Stimulated activated CD4-positive, alpha-beta T cell treated with anti-CD3 and anti-CD28 coated beads, Interleukin-2, amount 100 ng/mL, for 48 hours (primary cell): ENCODE measurements around the gene TCN2.
"Not testable (repeated sequence)": the region's sequence is repeated elsewhere in the genome, so short reads cannot be mapped to it uniquely, and the experiment has no call there.

Experiments
- DNase-seq, 2 donors: peaks; one replicate each; pipeline ENCODE4 v3.0.0-alpha.2; 2020

The TCN2 gene

DNA sequence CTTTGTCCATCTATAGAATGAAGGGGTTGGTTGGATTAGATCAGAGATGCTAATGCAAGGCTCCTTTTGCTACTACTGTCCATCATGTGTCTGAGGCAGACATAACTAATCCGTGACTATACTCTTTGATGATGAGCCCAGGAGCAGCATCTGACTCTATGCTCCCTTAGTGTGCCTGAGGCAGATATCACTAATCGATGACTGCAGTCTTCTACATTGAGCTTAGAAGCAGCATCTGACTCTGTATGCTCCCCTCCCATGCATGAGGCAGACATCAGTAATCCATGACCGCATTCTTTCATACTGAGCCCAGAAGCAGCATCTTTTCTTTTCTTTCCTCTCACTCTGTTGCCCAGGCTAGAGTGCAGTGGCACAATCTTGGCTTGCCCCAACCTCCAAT lies 4.2 kb downstream of the TCN2 start:
- no peak for DNase-seq

DNA sequence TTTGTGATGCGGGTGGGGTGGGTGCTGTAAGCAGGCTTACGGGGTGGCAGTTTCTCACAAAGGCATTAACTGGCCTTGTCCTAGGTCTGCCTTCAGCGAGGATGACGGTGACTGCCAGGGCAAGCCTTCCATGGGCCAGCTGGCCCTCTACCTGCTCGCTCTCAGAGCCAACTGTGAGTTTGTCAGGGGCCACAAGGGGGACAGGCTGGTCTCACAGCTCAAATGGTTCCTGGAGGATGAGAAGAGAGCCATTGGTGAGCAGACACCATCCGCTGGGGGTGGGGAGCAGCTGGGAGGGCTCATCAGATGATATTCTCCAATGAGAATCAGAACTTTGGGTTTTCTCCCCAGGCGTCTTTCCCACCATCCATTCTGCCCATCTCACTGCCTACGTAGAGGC lies 5.8 kb downstream of the TCN2 start:
- DNase-seq: no peak

GRCh38 chr22:30614268-30614667 lies 7.3 kb downstream of the TCN2 start:
- no peak for DNase-seq

GRCh38 chr22:30614879-30615278 lies 7.9 kb downstream of the TCN2 start:
- no peak for DNase-seq

DNA sequence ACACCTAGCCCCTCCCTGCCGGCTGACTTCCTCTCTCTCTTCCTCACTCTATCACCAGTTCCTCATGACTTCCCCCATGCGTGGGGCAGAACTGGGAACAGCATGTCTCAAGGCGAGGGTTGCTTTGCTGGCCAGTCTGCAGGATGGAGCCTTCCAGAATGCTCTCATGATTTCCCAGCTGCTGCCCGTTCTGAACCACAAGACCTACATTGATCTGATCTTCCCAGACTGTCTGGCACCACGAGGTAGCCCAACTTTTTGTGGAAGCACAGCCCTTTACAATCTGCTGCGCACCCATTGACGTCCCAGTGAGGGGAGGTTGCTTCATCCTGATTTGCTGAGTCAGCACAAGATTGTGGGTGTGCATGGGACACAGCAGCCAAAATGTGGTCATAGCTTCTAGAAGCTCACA lies 8.6 kb downstream of the TCN2 start:
- no peak for DNase-seq

DNA sequence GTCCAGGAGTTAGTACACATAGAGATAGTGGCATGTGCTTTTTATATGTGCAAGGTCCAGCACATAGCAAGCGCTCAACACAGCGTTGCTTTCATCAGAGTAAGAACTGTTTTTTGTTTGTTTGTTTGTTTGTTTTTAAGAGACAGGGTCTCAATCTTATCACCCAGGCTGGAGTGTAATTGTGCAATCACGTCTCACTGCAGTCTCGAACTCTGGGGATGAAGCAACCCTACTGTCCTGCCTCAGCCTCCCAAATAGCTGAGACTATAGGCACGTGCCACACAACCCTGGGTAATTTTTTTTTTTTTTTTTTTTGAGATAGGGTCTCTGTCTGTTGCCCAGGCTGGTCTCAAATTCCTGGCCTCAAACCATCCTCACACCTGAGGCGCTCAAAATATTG lies 10.8 kb downstream of the TCN2 start:
- no peak for DNase-seq

DNA sequence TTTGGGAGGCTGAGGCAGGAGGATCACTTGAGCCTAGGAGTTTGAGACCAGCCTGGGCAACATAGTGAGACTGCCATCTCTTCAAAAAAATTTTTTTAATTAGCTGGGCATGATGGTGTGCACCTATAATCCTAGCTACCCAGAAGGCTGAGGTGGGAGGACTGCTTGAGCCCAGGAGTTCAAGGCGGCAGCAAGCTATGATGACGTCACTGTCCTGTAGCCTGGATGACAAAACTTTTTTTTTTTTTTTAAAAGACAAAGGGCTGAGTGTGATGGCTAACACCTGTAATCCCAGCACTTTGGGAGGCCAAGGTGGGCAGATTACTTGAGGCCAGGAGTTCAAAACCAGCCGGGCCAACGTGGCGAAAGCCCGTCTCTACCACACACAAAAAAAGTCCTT lies 12.9 kb downstream of the TCN2 start:
- not testable (repeated sequence) for DNase-seq

DNA sequence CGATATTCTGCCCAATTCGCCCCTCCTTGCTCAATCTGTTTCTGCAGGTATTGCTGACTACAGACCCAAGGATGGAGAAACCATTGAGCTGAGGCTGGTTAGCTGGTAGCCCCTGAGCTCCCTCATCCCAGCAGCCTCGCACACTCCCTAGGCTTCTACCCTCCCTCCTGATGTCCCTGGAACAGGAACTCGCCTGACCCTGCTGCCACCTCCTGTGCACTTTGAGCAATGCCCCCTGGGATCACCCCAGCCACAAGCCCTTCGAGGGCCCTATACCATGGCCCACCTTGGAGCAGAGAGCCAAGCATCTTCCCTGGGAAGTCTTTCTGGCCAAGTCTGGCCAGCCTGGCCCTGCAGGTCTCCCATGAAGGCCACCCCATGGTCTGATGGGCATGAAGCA lies 19.4 kb downstream of the TCN2 start:
- no peak for DNase-seq

DNA sequence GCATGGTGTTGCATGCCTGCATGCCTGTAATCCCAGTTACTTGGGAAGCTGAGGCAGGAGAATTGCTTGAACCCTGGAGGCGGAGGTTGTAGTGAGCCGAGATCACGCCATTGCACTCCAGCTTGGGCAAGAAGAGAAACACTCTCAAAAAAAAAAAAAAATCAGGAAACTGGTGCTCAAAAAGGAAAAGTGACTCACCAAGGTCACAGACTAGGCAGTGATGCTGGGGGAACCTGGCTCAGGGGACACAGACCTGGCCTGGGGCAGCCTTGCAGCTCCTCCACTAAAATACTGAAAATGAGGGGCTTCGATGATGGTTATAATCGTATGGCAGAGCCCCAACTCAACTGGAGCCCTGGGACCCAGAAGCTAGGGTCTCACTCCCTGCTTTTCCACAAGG lies 20.5 kb downstream of the TCN2 start:
- no peak for DNase-seq

DNA sequence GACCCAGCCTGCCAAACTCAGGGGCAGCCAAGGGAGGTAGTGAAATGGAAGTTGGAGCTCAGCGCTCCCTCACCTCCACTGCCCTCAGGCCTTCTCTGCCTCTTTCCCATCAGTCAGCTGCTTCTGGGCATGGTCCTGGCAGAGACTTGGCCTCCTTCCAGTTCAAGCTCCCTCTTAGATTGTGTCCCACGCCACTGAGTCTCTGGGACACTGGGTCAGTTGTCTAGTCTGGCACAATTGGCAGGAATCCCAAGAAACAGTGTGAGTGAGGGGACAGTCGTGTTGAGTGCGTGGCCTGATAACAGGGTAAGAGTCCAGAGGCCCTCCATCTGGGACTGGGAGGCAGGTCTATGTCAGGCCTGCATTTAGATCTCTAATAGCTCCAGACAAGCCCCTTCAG lies 21.5 kb downstream of the TCN2 start:
- no peak for DNase-seq

DNA sequence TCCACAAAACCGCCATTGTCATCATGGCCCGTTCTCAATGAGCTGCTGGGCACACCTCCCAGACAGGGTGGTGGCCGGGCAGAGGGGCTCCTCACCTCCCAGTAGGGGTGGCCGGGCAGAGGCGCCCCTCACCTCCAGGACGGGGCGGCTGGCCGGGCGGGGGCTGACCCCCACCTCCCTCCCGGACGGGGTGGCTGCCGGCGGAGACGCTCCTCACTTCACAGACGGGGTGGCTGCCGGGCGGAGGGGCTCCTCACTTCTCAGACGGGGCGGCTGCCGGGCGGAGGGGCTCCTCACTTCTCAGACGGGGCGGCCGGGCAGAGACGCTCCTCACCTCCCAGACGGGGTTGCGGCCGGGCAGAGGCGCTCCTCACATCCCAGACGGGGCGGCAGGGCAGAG lies 24.5 kb downstream of the TCN2 start:
- not testable (repeated sequence) for DNase-seq

DNA sequence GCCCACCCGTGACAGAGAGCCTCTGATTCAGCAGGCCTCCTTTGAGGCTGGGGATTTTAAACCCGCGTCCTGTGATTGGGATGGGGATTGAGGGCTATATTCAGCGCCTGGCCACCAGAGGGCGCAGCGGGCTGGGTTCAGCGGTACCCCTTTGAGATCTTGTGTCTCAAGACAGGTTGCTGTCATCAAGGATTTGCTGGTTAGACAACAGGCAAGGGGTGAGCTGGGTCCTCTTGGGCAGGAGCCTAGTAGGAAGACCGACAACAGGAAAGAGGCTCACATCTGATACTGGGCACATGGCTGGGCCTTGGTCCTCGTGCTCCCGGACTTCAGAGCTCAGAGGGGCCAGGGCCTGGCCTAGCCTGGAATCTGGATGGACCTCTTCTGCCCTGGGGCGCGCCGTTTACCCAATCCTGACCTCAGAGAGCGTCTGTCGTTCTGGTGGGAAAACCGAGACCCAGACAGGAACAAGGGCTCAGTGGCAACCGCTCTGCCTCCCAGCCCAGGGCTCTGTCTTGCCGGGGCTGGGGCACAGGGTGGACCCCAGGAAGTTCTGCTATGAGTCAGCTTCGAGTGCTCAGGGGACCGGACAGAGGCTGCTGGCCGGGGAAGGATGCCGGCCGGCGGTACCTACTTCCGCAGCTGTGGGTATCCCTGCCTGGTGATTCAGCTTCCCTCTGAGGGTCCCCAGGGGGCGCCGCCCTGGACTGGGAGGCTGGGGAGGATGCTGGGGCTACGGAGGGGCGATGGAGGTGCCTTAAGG lies 27.7 kb downstream of the TCN2 start:
- DNase-seq: peak; percentile 88 to 94

DNA sequence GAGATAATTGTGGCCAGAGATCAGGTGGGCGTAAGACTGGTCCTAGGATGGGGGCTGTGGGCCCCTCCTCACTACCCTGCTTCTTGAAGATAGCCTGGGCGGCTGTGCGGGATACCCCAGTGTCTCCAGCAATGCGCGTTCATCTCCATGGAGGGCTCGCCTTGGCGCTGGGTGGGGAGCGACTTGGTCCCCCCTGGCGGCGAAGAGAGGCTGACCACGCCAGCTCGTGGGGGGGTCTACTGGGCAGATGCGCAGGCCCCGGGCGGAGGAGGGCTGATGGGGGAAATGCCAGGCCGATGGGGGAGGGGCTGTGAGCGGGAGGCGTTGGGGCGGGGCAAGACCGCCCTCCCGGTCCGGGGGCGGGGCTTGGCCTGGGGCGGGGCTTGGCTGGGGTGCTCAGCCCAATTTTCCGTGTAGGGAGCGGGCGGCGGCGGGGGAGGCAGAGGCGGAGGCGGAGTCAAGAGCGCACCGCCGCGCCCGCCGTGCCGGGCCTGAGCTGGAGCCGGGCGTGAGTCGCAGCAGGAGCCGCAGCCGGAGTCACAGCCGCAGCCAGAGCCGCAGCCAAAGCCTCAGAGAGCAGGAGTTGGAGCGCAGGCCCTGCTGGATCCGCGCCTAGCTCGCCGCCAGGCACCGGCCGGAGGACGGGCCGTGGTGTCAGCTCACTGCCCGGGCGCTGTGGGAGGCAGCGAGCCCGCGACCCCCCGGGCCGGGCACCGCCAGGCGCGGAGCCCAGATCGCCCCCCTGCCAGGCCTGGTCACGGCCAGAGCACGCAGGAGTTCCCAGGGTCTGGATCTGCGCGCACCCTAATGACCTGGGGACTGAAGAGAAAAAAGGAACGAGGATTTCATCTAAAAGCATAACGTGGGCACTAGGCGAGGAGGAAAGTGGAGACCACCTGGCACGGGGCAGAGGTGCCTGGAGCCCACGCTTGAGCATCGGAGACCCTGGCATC lies 28.6 kb downstream of the TCN2 start, which contains the start of gene SLC35E4:
TSS of gene SLC35E4 (plus strand) at position 509 of the 953 bp plus-strand sequence. CDS start 670 bp downstream, outside the sequence.
- peak; percentile 96 to 99 for DNase-seq

GRCh38 chr22:30636226-30637077 lies 29.5 kb downstream of the TCN2 start:
- DNase-seq: no peak

GRCh38 chr22:30637701-30638114 lies 30.7 kb downstream of the TCN2 start:
- DNase-seq: no peak

DNA sequence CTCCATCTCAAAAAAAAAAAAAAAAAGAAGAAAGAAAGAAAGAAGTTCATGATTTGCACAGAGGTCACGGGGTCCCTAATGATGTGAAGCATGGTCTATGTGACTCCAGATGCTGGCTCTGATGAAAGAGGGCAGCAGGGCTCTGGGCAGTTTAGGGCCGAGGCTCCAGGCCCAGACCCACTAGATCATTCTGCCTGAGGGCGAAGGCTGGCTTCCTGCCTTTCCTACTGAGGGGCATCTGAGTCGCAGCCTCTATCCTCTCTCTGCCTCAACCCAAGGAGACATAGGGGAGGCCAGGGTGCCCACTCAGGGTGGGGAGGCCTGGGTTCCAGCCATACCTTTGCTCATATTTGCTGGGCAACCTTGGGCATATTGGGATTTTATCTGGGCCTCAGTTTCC lies 33.4 kb downstream of the TCN2 start:
- no peak for DNase-seq

DNA sequence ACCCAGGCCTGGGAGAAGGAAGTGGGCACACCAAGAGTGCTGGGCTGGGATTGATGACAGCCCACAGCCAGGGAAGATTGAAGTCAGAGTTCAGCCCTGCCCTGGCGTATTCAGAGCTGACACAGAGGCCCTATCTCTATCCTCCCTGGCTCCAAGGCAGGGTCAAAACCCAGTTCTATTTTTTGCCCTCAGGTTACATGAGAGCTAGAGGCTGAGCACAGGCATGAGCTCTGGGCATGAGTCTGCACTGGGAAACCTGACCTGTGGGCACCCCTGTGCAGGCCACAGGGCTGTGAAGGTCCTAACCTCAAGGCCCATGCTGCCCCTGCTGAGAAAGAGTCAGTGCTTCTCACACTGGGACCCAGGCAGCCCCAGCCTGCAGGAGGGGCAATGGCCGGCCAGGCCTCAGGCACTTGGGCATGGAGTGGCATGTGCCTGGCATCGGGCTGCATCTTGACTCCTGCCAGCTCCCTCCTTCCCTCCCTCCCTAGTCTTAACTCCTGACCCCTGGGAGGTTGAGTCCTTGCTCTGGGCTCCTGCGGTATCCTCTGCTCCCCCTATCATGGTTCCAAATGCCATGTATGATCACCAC lies 34.0 kb downstream of the TCN2 start:
- DNase-seq: no peak

DNA sequence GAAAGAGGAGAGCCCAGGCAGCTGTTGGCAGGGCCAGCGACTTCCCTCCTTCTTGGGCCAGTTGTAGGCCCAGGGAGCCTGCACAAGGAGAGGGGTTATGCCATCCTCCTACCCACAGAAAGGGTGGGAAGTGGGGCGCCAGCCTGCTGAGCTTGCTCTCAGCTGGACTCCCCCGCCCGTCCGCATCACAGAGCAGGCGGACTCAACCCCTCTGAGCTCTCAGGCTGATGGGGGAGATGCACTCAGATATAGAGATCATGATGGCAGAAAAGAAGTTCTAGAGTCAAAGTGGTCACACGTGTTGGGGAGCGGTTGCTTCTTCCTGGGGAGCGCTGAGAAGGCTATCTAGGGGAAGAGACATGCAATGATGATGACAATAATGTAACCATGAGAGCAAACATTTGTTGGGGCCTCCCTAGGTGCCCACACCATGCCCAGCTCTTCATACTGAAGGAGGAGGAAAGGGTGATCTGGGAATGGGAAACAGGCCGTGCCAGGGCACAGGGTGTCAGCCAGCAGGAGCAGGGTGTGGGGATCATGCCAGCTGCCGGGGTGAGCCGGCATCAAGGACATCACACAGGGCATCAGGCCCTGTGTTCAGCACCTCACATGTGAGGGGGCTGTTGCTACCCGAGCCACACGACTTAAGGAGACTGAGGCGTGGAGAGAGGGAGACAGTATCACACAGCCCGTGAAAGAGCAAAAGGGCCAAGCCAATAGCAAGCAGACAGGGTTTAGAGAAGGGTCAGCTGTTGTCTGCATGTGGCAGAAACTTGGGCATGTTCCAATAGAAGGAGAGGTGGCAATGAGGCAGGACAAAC lies 36.3 kb downstream of the TCN2 start:
- DNase-seq: no peak

- DNase-seq: no peak
Measured at GRCh38 chr22:30646518-30647160, 39.7 kb downstream of the TCN2 start.

DNA sequence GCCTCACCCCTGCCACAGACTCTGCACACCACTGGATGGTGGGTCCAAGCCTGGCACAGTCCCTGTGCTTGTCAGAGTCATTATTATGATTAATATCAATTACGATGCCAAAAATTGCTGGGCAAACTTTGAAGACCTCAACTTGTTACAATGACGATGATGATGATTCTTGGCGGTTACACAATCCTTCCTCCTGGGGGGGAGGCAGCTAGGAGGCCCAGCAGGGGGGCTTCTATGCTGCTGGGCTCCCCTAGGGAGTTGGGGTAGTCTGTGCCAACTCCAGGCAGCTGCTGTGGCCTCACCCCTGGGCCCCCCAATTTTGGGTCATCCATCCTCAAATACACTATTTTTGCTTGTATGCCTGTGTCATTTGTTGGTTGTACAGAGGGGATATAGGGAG lies 40.6 kb downstream of the TCN2 start:
- DNase-seq: no peak

DNA sequence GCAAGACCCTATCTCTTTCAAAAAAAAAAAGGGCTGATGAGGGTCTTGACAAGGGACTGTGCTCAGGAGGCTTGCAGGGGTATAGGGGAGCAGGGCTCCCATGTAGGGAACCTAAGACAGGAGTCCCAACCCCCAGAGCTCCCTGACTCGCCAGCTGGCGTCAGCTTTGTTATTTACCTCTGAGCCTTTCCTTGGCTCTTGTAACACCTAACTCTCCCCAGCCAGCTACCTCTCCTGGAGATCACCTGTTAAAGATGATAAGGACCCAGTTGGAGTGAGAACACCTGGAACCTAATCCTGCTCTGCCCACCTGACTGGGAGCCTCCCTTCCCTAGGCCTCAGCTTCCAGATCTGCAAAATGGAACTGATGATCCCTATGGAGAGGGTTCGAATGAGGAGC lies 41.9 kb downstream of the TCN2 start:
- no peak for DNase-seq
